Osteoblast (primary cell): ENCODE measurements around the gene IFT43. TPM values are rescaled to one million over a fixed set of nuclear protein-coding genes. Genes with fewer than 3 reads are reported as not detected.

Experiments used
- DNase-seq: peaks from one replicate; pipeline ENCODE4 v3.0.0; 2011; ENCODE audit warnings: low spot score, mixed read lengths; ENCODE audit not compliant: insufficient read length; ENCODE audit errors: missing footprints
- H2AFZ ChIP-seq: 2 replicates; pipeline ENCODE4 v1.6.0; 2011; ENCODE audit warnings: mild to moderate bottlenecking, low read length
- H3K27ac ChIP-seq: 2 replicates; pipeline ENCODE4 v1.5.1; 2011; ENCODE audit warnings: mild to moderate bottlenecking, low read depth, low read length, moderate library complexity
- H3K27me3 ChIP-seq: 2 replicates; pipeline ENCODE4 v1.6.0; 2012; ENCODE audit warnings: mild to moderate bottlenecking, control low read depth, inconsistent platforms, low read length, moderate library complexity; ENCODE audit not compliant: insufficient read depth
- H3K36me3 ChIP-seq: 2 replicates; pipeline ENCODE4 v1.5.1; 2011; ENCODE audit warnings: mild to moderate bottlenecking, low read length, control low read depth, moderate library complexity; ENCODE audit not compliant: insufficient read depth
- H3K4me1 ChIP-seq: 2 replicates; pipeline ENCODE4 v1.5.1; 2011; ENCODE audit warnings: mild to moderate bottlenecking, low read length, control low read depth, moderate library complexity; ENCODE audit not compliant: insufficient read depth
- H3K4me2 ChIP-seq: 2 replicates; pipeline ENCODE4 v1.6.0; 2011; ENCODE audit warnings: mild to moderate bottlenecking, low read length; ENCODE audit not compliant: insufficient read depth
- H3K4me3 ChIP-seq: fragments of 200-600 bp; sonication (generic); 3 replicates; pipeline ENCODE4 v1.5.1; 2012; ENCODE audit warnings: mild to moderate bottlenecking, low read length, inconsistent platforms; ENCODE audit not compliant: insufficient read depth
- H3K79me2 ChIP-seq: 2 replicates; pipeline ENCODE4 v1.6.0; 2012; ENCODE audit warnings: mild to moderate bottlenecking, low read length, control low read depth, inconsistent platforms; ENCODE audit not compliant: insufficient read depth
- H3K9me3 ChIP-seq: 2 replicates; pipeline ENCODE4 v1.5.1; 2011; ENCODE audit warnings: low read depth, low read length, control low read depth
- H4K20me1 ChIP-seq: 2 replicates; pipeline ENCODE4 v1.6.0; 2012; ENCODE audit warnings: mild to moderate bottlenecking, low read length, control low read depth; ENCODE audit not compliant: insufficient read depth
- total RNA-seq: library from RNA; depleted of rRNA; stranded (reverse); fragments of >200 nt; gene quantifications from 2 replicates; pipeline ENCODE4 v1.2.3, GENCODE V29; 2012
- TF ChIP-seq, protein P1 (sequence below): IDR thresholded peaks from 2 replicates; pipeline ENCODE4 v1.5.1; 2011; ENCODE audit warnings: mild to moderate bottlenecking, low read depth, low read length, moderate library complexity; ENCODE audit errors: extremely low read depth

Gene IFT43
- total RNA-seq, 1 donor, result 32.6 TPM

DNA sequence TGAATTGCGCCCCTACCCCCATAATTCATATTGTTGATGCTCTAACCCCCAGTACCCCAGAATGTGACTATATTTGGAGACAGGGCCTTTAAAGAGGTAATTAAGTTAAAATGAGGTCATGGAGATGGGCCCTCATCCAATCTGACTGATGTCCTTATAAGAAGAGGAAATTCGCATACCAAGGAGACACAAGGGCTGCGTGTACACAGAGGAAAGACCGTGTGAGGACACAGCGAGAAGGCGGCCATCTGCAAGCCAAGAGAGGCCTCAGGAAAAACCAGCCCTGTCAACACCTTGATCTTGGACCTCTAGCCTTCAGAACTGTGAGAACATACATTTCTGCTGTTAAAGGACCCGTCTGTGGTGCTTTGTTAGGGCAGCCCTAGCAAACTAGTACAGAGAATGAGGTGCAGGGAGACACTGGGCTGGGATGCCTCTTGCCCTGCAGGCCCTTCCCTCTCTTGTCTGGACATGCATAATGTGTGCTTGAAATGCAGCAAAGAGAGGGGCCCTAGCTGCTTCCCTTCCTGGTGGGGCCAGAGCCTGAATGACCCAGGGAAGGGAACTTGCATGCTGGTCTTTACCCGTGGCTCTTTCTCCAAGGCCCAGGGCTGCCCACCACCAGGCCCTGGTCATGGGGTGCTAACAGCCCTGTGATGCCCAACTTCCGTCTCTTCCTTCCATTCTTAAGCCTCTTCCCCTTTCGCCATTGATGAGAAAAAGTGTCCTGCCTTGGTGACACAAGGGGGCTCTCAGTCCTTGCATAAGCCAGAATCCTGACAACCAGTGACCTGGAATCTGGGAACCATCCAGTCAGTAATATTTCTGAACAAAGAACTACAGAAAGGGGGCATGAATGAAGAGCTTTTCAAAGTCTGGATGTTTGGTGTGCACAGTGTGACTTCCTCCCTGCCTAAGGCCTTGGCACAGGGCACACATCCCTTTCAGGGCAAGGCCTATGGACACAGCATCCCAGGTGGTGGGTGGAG lies 116.1 kb downstream of the IFT43 start:
- Histone ChIP-seq H3K79me2 (no peaks in the 10 kb centered on the region), H3K4me1 (no peaks in the 10 kb centered on the region), H3K9me3 (no peaks in the 10 kb centered on the region), H3K4me3 (no peak overlapping the region), H3K36me3 (no peaks in the 10 kb centered on the region), H4K20me1 (no peaks in the 10 kb centered on the region), H3K27ac (no peak overlapping the region), H2AFZ (no peak overlapping the region), H3K4me2 (no peak overlapping the region), H3K27me3 (peaks cover 19% of the 10 kb centered on the region)
- no peak for DNase-seq
- TF ChIP-seq, protein P1, sequence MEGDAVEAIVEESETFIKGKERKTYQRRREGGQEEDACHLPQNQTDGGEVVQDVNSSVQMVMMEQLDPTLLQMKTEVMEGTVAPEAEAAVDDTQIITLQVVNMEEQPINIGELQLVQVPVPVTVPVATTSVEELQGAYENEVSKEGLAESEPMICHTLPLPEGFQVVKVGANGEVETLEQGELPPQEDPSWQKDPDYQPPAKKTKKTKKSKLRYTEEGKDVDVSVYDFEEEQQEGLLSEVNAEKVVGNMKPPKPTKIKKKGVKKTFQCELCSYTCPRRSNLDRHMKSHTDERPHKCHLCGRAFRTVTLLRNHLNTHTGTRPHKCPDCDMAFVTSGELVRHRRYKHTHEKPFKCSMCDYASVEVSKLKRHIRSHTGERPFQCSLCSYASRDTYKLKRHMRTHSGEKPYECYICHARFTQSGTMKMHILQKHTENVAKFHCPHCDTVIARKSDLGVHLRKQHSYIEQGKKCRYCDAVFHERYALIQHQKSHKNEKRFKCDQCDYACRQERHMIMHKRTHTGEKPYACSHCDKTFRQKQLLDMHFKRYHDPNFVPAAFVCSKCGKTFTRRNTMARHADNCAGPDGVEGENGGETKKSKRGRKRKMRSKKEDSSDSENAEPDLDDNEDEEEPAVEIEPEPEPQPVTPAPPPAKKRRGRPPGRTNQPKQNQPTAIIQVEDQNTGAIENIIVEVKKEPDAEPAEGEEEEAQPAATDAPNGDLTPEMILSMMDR, result no peak

DNA sequence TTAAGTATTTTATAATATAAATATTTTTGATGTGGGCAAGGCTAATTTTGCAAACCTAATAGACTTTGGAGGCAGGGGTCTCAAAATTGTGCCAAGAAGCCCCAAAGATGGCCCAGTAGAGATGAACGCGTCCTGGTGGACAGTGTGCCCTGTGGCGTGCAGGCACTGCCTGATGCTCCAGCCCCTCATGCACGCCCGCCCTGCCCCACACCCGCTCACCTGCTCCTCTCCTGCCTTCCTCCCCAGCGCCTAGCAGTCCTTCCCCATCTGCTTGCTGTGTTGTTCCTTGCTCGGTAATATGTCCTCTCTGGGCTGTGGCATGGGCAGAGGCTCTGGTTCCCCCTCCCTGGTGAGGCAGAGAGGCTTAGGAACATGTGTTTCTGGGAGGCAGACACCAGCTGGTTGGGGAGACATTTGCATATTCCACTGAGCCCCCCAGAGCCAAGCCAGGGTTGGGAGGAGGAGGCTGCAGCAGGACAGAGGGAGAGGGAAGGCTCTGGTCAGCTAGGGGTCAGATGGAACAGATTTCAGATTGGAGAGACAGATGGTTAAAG lies 119.3 kb downstream of the IFT43 start:
- Histone ChIP-seq H3K27me3 (peaks cover 8% of the 10 kb centered on the region), H3K4me1 (no peaks in the 10 kb centered on the region), H2AFZ (no peak overlapping the region), H3K27ac (no peak overlapping the region), H3K79me2 (no peaks in the 10 kb centered on the region), H3K9me3 (no peaks in the 10 kb centered on the region), H3K4me2 (no peak overlapping the region), H3K4me3 (no peak overlapping the region), H4K20me1 (no peaks in the 10 kb centered on the region), H3K36me3 (no peaks in the 10 kb centered on the region)
- TF ChIP-seq, protein P1, result no peak
- DNase-seq, result no peak

DNA sequence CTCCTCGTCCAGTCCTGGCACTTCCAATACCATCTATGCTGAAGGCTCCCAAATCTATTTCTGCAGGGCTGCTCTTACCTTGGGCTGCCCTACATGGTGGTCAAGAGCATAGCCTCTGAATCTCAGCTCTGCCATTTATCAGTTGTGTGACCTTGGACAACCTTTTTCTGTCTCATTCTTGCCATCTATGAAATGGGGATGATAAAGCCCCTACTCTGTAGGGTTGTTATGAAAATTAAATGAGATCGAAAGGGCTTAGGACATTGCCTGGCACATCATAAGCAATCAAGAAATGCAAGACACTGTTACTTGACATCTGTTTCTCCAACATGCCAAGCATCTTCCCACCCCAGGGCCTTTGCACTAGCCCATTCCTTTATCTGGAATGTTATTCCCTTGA lies 120.6 kb downstream of the IFT43 start:
- TF ChIP-seq, protein P1, result no peak
- Histone ChIP-seq H3K4me1 (no peaks in the 10 kb centered on the region), H3K27me3 (peaks cover 3% of the 10 kb centered on the region), H3K79me2 (no peaks in the 10 kb centered on the region), H2AFZ (no peak overlapping the region), H3K4me2 (no peak overlapping the region), H3K9me3 (no peaks in the 10 kb centered on the region), H3K36me3 (no peaks in the 10 kb centered on the region), H4K20me1 (no peaks in the 10 kb centered on the region), H3K4me3 (no peak overlapping the region), H3K27ac (no peak overlapping the region)
- no peak for DNase-seq
